ENCODE data around the gene KIRREL1. TPM values are rescaled to one million over a fixed set of nuclear protein-coding genes. Genes with fewer than 3 reads are reported as not detected.

The KIRREL1 gene
- total RNA-seq, 2 experiments from 2014 or later = not detected

GRCh38 chr1:158056498-158056897 is 63.1 kb downstream of the KIRREL1 start:
- no peak overlapping the region for H3K4me3 Mint-ChIP-seq
- no peaks in the 10 kb centered on the region for H3K36me3 Mint-ChIP-seq (ENCODE audit: low read depth)
- no peak overlapping the region for H3K27ac Mint-ChIP-seq
- peaks cover 3% of the 10 kb centered on the region for H3K4me1 Mint-ChIP-seq
- ChIA-PET POLR2A (no interaction called here), CTCF (no interaction called here)
- peaks cover 12% of the 10 kb centered on the region for H3K27me3 Mint-ChIP-seq
- H3K9me3 Mint-ChIP-seq = no peaks in the 10 kb centered on the region
- DNase-seq = no peak

- no peak for DNase-seq
- no peaks in the 10 kb centered on the region for H3K9me3 Mint-ChIP-seq
- no peaks in the 10 kb centered on the region for H3K36me3 Mint-ChIP-seq (ENCODE audit: low read depth)
- H3K4me3 Mint-ChIP-seq = no peak overlapping the region
- ChIA-PET POLR2A (no interaction called here), CTCF (interaction anchor here (0.6 kb wide), 1 partner anchor 71 kb away, joined by 5 read pairs; no protein-coding TSS in a partner anchor)
- no peak overlapping the region for H3K27ac Mint-ChIP-seq
- H3K4me1 Mint-ChIP-seq = peaks cover 3% of the 10 kb centered on the region
- peaks cover 6% of the 10 kb centered on the region for H3K27me3 Mint-ChIP-seq
Observed at GRCh38 chr1:158058237-158058985, 65.0 kb downstream of the KIRREL1 start.

GRCh38 chr1:158059984-158060383 is 66.5 kb downstream of the KIRREL1 start:
- ChIA-PET POLR2A (no interaction called here), CTCF (no interaction called here)
- no peak for DNase-seq
- Mint-ChIP-seq H3K27me3 (peaks cover 4% of the 10 kb centered on the region), H3K4me1 (peaks cover 3% of the 10 kb centered on the region), H3K36me3 (ENCODE audit: low read depth) (no peaks in the 10 kb centered on the region), H3K4me3 (no peak overlapping the region), H3K9me3 (no peaks in the 10 kb centered on the region), H3K27ac (no peak overlapping the region)

GRCh38 chr1:158062174-158062573 is 68.7 kb downstream of the KIRREL1 start:
- Mint-ChIP-seq H3K27me3 (peaks cover 7% of the 10 kb centered on the region), H3K9me3 (no peaks in the 10 kb centered on the region), H3K4me3 (no peak overlapping the region), H3K27ac (no peak overlapping the region), H3K4me1 (no peaks in the 10 kb centered on the region), H3K36me3 (ENCODE audit: low read depth) (no peaks in the 10 kb centered on the region)
- ChIA-PET CTCF (no interaction called here), POLR2A (no interaction called here)
- no peak for DNase-seq

- H3K27ac Mint-ChIP-seq = no peak overlapping the region
- CTCF ChIA-PET = interaction anchor here (1.5 kb wide), 1 partner anchor 9 kb away, joined by 4 read pairs; no protein-coding TSS in a partner anchor
- H3K27me3 Mint-ChIP-seq = peaks cover 5% of the 10 kb centered on the region
- H3K36me3 Mint-ChIP-seq (ENCODE audit: low read depth) = no peaks in the 10 kb centered on the region
- H3K4me3 Mint-ChIP-seq = no peak overlapping the region
- H3K9me3 Mint-ChIP-seq = no peaks in the 10 kb centered on the region
- POLR2A ChIA-PET = no interaction called here
- no peaks in the 10 kb centered on the region for H3K4me1 Mint-ChIP-seq
- no peak for DNase-seq
Observed at GRCh38 chr1:158067662-158068061, 74.2 kb downstream of the KIRREL1 start.

- ChIA-PET POLR2A (no interaction called here), CTCF (no interaction called here)
Observed at GRCh38 chr1:158068918-158069317, 75.5 kb downstream of the KIRREL1 start.

GRCh38 chr1:158071138-158071537 is 77.7 kb downstream of the KIRREL1 start:
- POLR2A ChIA-PET = no interaction called here
- Mint-ChIP-seq H3K4me1 (no peaks in the 10 kb centered on the region), H3K9me3 (no peaks in the 10 kb centered on the region), H3K4me3 (no peak overlapping the region), H3K36me3 (ENCODE audit: low read depth) (no peaks in the 10 kb centered on the region), H3K27ac (no peak overlapping the region), H3K27me3 (peaks cover 4% of the 10 kb centered on the region)
- DNase-seq = no peak
- CTCF ChIA-PET = no interaction called here

More at GRCh38 chr1:158068918-158069317, 75.5 kb downstream of the KIRREL1 start:
- Mint-ChIP-seq H3K9me3 (no peaks in the 10 kb centered on the region), H3K36me3 (ENCODE audit: low read depth) (no peaks in the 10 kb centered on the region), H3K4me1 (no peaks in the 10 kb centered on the region), H3K4me3 (no peak overlapping the region), H3K27me3 (peaks cover 5% of the 10 kb centered on the region), H3K27ac (no peak overlapping the region)
- DNase-seq = no peak

- Mint-ChIP-seq H3K27ac (no peak overlapping the region), H3K4me1 (no peaks in the 10 kb centered on the region), H3K27me3 (peaks cover 2% of the 10 kb centered on the region), H3K4me3 (no peak overlapping the region), H3K36me3 (ENCODE audit: low read depth) (no peaks in the 10 kb centered on the region), H3K9me3 (no peaks in the 10 kb centered on the region)
- DNase-seq = no peak
- ChIA-PET POLR2A (no interaction called here), CTCF (no interaction called here)
Observed at GRCh38 chr1:158075078-158075477, 81.6 kb downstream of the KIRREL1 start.

GRCh38 chr1:158076441-158076840 is 83.0 kb downstream of the KIRREL1 start:
- H3K9me3 Mint-ChIP-seq = no peaks in the 10 kb centered on the region
- H3K4me1 Mint-ChIP-seq = no peaks in the 10 kb centered on the region
- no peaks in the 10 kb centered on the region for H3K36me3 Mint-ChIP-seq (ENCODE audit: low read depth)
- ChIA-PET CTCF (interaction anchor here (0.8 kb wide), 1 partner anchor 9 kb away, joined by 4 read pairs; no protein-coding TSS in a partner anchor), POLR2A (no interaction called here)
- no peak overlapping the region for H3K4me3 Mint-ChIP-seq
- H3K27me3 Mint-ChIP-seq = no peaks in the 10 kb centered on the region
- DNase-seq = no peak
- H3K27ac Mint-ChIP-seq = no peak overlapping the region

- DNase-seq = no peak
- Mint-ChIP-seq H3K4me1 (no peaks in the 10 kb centered on the region), H3K36me3 (ENCODE audit: low read depth) (no peaks in the 10 kb centered on the region), H3K9me3 (no peaks in the 10 kb centered on the region), H3K4me3 (no peak overlapping the region), H3K27me3 (no peaks in the 10 kb centered on the region), H3K27ac (no peak overlapping the region)
- ChIA-PET POLR2A (no interaction called here), CTCF (interaction anchor here (1.3 kb wide), 1 partner anchor 94 kb away, joined by 3 read pairs; no protein-coding TSS in a partner anchor)
Observed at GRCh38 chr1:158077411-158078256, 84.2 kb downstream of the KIRREL1 start.

GRCh38 chr1:158078569-158079080 is 85.2 kb downstream of the KIRREL1 start:
- DNase-seq = no peak
- no peaks in the 10 kb centered on the region for H3K27me3 Mint-ChIP-seq
- no peaks in the 10 kb centered on the region for H3K4me1 Mint-ChIP-seq
- no peaks in the 10 kb centered on the region for H3K36me3 Mint-ChIP-seq (ENCODE audit: low read depth)
- ChIA-PET CTCF (interaction anchor here (1.3 kb wide), 1 partner anchor 95 kb away, joined by 3 read pairs; no protein-coding TSS in a partner anchor), POLR2A (no interaction called here)
- no peaks in the 10 kb centered on the region for H3K9me3 Mint-ChIP-seq
- H3K4me3 Mint-ChIP-seq = no peak overlapping the region
- H3K27ac Mint-ChIP-seq = no peak overlapping the region

GRCh38 chr1:158080066-158080465 is 86.6 kb downstream of the KIRREL1 start:
- Mint-ChIP-seq H3K27me3 (no peaks in the 10 kb centered on the region), H3K27ac (no peak overlapping the region), H3K4me3 (no peak overlapping the region), H3K4me1 (no peaks in the 10 kb centered on the region), H3K36me3 (ENCODE audit: low read depth) (no peaks in the 10 kb centered on the region), H3K9me3 (no peaks in the 10 kb centered on the region)
- DNase-seq = no peak
- ChIA-PET CTCF (no interaction called here), POLR2A (no interaction called here)

- Mint-ChIP-seq H3K4me1 (no peaks in the 10 kb centered on the region), H3K36me3 (ENCODE audit: low read depth) (no peaks in the 10 kb centered on the region), H3K4me3 (no peak overlapping the region), H3K9me3 (no peaks in the 10 kb centered on the region), H3K27ac (no peak overlapping the region), H3K27me3 (no peaks in the 10 kb centered on the region)
- ChIA-PET POLR2A (no interaction called here), CTCF (interaction anchor here (1.1 kb wide), 1 partner anchor 8 kb away, joined by 5 read pairs; no protein-coding TSS in a partner anchor)
- no peak for DNase-seq
Observed at GRCh38 chr1:158084336-158084735, 90.9 kb downstream of the KIRREL1 start.
